LHCN-M2 (cell line): Measurements from ENCODE around the gene DEDD. TPM values are rescaled to one million over a fixed set of nuclear protein-coding genes. Genes with fewer than 3 reads are reported as not detected.
A peak's percentile ranks its signal among the peaks of the same experiment; 100 is the strongest.

Experiments used
- DNase-seq: peaks from one replicate; pipeline ENCODE4 v3.0.0-alpha.2; 2012; ENCODE audit warnings: low read depth
- polyA plus RNA-seq: library from polyadenylated mRNA; unstranded; fragments of >200 nt; gene quantifications from one replicate; pipeline ENCODE4 v1.2.1, GENCODE V29; 2012; ENCODE audit warnings: missing spikeins
- total RNA-seq: library from RNA; depleted of rRNA; stranded (reverse); fragments of >200 nt; gene quantifications from 2 replicates; pipeline ENCODE4 v1.2.3, GENCODE V29; 2014; rRNA removed

The DEDD gene, protein sequence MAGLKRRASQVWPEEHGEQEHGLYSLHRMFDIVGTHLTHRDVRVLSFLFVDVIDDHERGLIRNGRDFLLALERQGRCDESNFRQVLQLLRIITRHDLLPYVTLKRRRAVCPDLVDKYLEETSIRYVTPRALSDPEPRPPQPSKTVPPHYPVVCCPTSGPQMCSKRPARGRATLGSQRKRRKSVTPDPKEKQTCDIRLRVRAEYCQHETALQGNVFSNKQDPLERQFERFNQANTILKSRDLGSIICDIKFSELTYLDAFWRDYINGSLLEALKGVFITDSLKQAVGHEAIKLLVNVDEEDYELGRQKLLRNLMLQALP
- 27.7 and 29.6 TPM in 2 replicates for total RNA-seq
- polyA plus RNA-seq: 29.1 TPM

DNA sequence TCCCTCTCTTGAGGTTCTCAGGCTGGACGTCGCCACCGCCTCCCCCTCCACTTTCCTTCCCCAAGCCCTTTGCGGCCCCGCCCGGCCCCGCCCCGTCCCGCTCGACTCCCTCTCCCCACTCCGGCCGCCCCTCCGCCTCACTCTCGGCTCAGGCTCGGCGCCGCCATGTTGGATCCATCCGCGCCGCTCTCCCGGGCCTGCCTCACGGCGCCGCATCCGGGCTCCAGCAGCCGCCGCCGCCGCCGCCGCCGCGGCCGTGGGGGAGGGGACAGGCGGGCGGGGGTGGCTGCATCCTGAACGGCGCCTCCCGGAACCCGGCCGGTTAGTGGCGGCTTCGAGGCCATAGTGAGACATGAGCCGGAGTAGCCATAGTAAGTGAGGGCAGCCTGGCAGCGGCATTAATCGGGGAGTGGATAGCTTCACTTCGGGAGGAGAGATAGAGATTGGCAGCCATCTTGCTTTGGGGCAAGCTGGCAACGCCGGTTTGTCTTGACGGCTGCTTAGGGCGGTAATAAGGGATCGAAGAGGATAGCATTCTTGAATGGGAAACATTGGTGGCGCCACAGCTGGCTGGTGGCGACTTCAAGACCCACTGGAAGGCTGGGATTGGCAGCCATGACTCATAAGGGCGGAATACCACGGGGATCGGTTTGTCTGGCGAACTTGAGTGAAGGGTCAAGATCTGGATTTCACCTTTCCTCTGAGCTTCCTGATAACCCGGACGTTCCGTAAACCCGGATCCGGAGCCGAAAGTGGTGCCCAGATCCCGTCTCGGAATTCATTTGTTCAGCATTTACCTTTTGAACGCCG lies at the start of gene DEDD:
TSS of gene DEDD (minus strand) at position 258 of the 810 bp plus-strand sequence. CDS start 8,205 bp downstream, outside the sequence.
- peak; percentile 97 for DNase-seq

DNA sequence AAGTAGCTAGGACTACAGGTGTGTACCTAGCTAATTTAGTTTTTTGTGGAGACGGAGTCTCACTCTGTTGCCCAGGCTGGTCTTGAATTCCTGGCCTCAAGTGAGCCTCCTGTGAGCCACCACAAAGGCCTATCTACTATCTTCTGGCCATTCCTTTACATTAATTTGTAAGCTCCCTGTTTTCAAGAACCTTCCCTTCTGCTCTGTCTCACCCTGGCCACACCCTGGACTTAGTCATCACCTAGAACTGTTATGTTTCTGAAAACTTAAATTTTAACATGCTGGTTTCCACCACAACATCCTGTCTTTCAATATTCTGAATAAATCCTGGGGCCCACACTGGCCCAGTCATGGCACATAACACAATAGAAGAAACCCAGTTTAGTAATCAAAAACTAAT lies 49.7 kb upstream of the DEDD start:
- DNase-seq: peak; percentile 77

DNA sequence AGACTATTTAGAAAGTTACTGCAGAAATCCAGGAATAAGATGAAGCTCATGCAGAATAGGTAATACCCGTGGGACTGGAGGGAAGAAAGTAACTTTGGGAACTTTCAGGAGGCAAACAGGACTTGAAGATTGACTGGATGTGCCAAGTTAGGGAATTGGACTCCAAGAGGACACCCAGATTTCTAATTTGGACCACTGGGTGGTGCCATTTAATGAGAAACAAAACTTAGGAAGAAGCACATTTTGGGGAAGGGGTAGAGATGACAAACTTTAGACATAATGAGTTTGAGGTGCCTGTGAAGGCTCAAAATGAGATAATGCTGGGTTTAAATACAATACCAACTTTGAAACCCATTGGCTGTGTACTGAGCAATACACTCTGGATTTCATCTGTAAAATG lies 48.2 kb upstream of the DEDD start:
- peak; percentile 55 for DNase-seq

DNA sequence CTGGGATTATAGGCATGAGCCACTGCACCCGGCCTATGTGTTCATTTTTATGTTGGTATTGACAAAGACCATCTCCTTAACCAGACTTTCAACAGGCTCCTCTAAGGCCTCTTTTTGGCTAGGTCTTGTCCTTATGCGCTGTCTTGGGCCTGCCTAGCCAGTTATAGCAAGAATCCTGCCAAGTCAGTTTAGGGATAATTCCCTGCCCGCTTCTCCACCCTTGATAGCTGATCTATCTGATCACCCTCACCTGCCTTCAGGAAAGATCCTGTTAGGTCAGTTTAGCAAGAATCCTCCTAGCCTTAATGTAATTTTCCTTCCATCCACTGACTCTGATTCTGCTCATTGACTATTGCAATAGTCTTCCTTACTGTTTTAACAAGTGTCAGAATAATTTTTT lies 47.2 kb upstream of the DEDD start:
- DNase-seq: no peak

DNA sequence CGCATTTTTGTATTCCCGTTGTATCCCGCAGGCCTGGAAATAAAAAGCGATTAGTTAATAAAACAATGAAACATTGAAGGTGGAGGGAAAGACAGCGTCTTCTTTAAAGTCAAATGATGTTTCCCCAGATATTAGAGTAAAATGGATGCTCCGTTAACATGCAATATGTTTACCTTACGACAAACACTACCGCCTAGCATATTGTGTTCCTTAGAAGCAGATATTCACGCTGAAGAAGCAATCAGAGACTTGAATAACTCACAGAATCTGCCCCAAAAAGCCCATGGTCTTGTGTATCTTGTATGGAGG lies 45.4 kb upstream of the DEDD start:
- no peak for DNase-seq

DNA sequence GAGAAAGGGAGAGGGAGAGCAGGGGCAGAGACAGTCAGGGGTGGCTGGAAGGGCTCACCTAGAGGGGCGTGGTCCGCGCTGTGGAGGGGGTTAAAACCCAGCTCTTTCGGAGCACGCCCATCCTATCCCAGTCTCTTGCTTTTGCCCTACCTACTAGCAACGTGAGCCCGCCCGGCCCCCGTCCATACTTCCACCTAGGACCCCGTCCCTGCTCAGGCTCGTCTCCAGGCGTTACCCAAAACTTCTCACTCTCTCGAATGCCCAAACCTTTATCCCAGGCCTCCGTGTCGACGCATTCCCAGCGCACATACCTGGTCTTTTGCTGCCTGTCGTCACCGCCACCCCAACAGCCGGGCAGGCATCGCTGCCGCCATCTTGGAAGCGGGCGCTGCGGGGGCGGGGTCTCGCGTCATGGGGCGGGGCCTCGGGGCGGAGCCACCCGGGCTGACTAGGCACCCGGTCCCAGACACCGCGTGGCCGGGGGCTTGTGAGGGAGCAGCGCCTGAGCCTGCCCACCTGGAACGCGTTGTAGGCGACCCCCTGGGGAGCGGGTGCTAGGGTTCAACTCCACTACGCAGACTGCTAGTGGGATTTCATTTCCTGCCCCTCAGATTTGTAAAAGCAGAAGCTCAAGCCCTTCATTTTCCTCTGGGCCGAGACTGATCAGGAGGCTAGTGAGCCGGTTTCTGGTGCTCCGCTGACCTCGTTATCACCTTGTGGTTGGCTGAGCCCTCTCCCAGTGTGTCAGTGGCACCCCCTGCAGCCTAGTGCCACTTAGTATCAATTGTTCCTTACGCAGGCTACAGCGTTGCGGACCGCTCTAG lies 44.9 kb upstream of the DEDD start, which contains the start of gene B4GALT3:
TSS of gene B4GALT3 (minus strand) at position 396 of the 824 bp plus-strand sequence. CDS start 1,447 bp downstream, outside the sequence.
- DNase-seq: peak; percentile 62

DNA sequence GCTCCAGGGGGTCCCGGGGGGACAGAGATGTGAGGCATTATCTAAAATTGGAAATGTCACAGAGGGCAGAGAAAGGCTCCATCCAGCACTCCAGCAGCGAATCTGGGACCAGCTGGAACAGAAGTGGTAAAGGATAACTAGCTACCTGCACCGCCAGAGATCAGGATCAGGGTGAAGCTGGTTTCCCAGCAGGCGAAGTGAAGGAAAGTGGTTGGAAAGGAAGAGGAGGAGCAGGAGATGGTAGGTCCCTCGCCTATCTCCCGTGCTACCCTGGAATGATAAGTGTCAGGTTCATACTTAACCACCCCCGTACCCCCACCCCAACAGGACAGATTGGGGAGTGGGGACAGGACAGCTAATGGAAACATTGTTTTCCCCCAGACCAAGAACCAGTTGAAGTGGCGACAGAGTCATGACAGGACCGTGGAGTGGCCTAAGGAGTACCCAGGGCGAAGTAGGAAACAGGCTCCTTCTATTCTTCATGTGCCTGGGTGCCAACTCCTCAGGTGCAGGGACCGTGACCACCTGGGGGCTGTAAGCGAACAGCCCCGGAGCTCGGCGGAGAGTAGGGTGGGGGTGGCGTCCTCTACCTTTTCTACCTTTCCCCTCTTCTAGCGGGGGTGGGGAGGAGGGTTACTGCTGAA lies 44.1 kb upstream of the DEDD start:
- DNase-seq: no peak

DNA sequence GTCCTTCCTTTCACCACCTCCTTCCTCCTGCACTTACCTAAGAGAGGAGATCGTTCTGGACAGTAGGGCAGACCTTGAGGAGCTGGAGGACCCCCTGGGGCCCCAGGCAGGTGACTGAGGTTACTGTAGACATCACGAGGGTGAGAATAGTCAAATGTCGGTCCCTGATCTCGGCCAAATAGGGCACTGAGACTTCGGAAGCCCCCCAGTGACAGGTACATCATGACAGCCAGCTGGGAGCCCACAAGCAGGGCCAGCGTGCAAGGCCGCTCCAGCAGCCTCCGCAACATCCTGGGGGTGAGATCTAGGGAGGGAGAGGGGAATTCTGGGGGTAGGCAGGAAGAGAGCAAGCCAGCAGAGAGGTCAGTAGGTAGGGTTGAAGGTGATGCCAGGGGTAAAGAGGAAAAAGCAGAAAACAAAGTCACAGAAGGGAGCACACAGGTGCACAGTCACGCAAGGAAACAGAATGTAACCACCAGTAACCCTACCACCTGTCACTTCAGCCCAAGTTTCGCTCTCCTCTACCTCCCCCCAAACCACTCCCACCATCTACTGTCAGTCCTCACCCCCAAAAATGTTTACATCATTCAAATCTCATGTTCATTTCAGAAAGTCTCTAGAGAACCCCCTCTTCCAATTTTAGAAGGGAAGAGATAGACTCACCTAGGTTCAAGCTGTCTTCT lies 43.4 kb upstream of the DEDD start:
- DNase-seq: no peak

DNA sequence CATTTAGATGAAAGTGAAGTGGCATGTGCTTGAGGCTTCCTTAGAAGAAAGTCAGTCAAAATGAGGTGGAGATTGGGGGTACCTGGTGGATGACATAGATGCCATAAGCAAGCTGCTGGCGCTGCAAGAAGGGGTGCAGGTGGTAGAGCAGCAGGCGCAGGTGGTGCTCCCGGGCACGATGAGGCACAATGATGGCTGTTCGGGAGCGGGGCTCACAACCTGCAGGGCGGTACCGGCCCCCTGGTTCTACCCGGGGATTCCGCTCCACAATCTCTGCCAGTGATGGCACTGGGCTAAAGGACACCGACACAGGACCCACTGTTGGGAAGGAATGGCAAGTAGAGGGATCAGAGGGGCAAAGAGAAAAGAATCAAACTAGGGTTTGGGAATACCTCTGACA lies 42.4 kb upstream of the DEDD start:
- DNase-seq: no peak

DNA sequence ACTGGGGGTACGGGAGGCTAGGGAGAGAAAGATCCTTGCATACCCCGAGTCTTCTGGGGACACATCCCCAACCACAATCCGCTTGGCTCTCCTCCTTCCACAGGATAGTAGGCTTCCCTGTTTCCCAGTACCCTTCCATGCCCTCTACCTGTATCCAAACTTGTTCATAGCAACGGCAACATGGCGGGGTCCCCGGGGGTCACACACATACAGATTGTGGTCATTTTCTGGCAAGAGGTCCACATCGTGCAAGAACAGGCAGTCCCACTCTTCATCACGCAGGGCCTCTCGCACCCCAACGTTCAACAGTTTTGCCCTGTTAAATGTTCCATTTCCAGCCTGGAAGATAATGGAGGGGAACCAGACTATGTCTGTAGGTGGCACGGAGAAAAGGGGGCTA lies 41.2 kb upstream of the DEDD start:
- no peak for DNase-seq

DNA sequence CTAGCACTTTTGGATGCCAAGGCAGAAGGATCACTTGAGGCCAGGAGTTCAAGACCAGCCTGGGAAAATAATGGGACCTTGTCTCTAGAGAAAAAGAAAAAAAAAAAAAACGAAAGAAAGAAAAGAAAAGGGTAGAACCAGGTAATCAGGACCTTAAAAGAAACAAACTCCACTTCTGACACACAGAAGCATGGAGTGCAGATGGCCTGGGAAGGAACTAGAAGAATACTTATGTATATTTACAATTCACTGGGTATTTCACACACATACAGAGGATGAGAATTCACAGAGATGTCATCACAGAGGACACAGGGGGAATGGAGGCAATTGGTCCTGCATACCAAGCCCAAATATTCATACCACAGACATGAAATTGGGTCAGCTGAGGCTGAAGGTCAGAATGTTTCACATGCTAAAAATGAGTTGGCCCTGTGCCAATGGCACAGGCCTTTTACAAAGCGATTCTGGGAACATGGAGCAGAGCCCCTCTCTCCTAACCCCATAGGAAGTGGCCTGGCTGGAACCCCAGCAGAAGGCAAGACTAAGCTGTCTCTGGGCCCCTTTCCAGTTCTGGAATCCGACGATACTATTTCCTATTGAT lies 40.4 kb upstream of the DEDD start:
- peak; percentile 92 for DNase-seq

DNA sequence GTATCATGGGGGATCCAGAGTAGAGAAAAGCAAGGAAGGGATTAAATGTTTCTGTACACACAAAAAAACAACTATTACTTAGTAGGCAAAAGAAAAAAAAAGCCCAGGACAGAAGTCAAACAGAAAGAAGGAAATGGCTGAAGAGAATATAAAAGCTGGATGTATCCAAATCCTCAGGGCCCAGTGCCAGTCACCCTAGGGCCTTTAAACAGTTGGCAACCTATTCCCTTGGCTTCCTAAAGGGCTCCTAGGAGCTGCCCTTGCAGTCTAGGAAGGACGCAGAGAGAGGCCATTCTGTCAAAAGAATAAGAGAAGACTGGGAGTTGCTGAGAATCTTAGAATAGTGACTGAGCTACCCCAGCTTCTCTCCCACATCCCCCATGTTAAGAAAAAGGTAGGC lies 39.9 kb upstream of the DEDD start:
- no peak for DNase-seq

DNA sequence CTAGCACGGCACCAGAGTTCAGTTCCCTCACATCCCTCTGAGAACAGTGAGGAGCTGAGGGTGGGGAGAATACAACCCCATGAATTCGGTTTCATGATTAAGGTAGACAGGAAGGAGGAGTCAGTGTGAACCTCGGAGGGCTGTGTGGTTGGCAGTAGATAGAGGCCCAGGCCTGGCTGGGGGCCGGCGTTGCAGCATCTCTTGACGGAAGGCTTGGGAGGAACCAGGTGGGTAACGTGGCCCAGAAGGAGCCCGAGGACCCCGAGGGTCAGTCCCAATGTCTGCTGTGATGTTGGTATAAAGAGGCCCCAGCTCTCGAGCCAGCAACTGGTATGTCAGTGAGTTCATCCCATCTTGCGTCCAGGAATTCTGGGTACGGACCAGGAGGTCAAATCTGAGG lies 39.2 kb upstream of the DEDD start:
- no peak for DNase-seq

DNA sequence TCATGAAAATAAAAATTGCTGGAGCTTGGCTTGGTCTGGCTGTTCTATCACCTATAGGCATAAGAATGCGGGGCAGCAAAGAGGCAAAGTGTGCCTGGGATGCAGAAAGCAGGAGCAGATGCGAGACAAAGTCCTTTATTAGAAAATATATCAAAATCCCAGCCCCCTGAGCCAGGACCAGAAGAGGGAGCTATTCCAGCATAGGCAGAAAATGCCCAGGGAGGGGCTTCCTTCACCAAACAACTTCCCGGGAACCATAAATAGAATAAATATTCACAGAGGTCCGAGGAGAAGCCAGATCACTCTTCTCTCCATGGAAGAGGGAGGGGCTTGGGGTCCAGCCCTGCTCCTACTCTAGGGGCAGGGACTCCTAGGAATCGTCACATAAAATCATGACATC lies 38.7 kb upstream of the DEDD start:
- DNase-seq: no peak

DNA sequence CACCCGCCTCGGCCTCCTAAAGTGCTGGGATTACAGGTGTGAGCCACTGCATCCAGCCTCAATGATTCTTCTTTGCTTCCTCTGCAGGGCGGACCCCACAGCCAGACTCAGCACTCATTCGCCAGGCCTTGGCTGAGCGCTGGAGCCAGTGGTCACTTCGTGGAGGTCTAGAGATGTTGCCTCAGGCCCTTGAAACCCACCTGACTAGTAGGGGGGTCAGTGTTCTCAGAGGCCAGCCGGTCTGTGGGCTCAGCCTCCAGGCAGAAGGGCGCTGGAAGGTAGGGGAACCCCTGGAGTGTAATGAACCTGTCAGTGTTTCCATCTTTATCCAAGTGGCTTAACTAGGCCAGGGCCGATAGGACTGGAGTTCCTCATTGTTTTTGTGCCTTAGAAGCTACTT lies 36.4 kb upstream of the DEDD start:
- DNase-seq: no peak

DNA sequence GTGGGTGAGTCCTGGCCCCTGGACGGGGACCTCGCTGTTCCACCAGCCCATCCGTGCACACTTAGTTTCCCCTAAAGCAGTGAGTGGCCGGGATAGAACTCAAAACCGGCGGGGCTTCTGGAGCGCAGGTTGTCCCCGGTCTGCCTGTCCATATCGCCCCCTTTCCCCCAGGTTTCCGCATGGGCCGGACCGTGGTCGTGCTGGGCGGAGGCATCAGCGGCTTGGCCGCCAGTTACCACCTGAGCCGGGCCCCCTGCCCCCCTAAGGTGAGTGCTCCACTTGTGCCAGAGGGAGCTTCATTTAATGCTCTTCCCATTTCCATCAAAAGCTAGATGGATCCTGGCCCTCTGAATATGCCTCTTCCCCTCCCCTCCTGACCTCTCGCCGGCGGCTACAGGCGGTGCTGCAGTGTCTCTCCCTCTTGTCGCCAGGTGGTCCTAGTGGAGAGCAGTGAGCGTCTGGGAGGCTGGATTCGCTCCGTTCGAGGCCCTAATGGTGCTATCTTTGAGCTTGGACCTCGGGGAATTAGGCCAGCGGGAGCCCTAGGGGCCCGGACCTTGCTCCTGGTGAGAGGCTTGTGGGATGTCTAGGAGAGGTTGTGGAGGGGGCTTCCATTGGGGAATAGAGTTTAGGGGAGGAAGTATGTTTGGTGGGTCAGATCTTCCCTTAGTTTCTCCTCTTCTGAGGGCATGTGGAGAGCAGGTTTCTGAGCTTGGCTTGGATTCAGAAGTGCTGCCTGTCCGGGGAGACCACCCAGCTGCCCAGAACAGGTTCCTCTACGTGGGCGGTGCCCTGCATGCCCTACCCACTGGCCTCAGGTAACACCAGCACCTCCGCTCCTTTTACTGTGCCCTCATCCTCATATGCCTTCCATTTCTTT lies 34.4 kb upstream of the DEDD start:
- DNase-seq: no peak

DNA sequence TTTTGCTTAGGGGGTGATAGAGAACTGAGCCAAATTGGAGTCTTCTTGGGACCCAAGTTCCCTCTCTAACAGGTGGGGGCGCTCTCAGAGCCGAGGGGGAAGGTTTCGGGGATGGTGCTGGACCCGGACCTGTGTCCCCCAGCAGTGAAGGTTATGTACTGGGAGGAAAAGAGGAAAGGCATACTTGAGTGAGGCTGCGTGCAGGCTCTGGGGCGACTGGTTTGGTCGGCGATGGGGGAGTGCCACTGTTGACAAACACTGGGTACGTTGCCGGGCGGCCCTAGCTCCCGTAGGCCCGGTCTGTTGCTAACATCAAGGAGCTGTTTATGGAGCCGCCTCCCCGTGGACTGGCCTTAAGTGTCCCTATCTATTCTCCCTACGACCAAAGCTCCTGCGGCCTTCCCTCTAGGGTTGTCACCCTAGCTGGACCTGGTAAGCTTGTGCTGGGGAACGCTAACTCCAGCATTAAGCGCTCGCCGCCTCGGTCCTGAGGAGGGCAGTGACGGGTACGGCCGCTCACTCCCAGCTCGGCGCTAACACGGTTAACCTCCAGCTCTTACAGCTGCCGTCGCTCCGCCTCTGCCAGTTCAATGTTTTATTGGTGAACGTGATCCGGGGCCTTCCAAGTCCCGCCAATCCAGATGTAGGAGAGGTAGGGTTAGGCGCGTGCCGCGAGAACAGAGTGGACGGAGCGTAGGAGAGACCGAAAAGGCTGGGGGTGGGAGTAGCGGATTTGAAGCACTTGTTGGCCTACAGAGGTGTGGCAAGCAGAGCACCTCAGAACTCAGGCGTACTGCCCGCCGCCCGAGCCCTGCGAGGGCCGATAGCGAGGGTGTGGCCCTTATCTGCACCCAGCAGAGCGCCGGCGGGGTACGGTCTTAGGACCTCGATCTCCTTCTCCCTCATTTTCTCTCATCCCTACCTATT lies 33.5 kb upstream of the DEDD start, which contains the start of gene PPOX:
TSS of gene PPOX (plus strand) at position 685 of the 927 bp plus-strand sequence. CDS start 422 bp downstream, outside the sequence.
- peak; percentile 97 for DNase-seq

DNA sequence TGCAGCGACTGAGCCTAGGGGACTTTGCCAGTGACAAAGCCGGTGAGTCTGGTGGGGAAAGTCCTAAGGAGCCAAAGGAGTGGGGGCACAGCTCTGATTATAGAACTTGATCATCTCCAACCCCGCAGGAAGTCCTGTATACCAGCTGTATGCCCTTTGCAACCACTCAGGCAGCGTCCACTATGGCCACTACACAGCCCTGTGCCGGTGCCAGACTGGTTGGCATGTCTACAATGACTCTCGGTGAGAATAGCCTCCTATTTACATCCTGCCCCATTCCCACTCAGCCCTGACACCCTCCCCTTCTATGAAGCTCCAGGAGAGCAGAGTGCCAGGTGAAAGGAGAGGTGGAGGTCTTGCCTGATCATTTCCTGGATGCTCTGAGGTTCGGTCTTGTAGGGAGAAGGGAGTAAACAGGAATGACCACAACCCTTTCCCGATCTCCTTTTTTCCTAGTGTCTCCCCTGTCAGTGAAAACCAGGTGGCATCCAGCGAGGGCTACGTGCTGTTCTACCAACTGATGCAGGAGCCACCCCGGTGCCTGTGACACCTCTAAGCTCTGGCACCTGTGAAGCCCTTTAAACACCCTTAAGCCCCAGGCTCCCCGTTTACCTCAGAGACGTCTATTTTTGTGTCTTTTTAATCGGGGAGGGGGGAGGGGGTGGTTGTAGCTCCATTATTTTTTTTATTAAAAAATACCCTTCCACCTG lies 32.6 kb upstream of the DEDD start:
- DNase-seq: no peak
